Umbilical cord (tissue), 2 donors: ENCODE measurements around the gene FARS2. TPM values are rescaled to one million over a fixed set of nuclear protein-coding genes. Genes with fewer than 3 reads are reported as not detected.

Experiments used
- DNase-seq: peaks from one replicate; pipeline ENCODE4 v3.0.0-alpha.2; 2015; ENCODE audit warnings: low spot score
- total RNA-seq: library from RNA; depleted of rRNA; stranded (reverse); fragments of >200 nt; gene quantifications from one replicate; pipeline ENCODE4 v1.2.3, GENCODE V29; 2014; ENCODE audit warnings: low replicate concordance; ENCODE audit not compliant: insufficient read depth

Gene FARS2
- total RNA-seq, 1 donor from 2014 or later = 13.5 TPM

GRCh38 chr6:5378331-5378730 is 117.0 kb downstream of the FARS2 start:
- DNase-seq = no peak

DNA sequence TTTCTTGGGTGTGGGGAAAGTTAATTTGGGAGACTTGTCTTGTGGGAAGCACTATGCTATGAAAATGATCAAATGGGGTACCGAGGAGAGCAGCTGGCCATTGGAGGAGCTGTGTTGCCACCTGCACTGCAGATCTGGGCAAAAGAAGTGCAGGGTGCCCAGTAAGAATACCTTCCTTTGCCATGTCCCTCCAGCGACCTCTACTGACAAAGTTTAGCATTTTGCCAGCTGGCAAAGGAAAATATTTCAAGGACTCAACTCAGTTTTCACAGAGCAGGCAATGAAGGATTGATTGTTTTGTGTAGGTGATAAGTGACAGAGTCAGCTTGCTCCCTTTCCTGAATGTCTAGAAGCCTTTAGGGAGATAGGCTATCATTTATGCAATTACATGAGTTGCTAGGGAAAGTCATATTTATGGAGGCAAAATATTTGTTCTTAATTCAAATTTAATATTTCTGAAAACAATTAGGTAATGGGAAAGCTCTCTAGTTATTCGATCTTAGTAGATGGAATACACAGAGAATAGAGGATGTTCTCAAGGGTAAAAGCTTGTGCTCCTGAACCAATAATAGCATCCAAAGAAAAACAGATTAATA is 118.4 kb downstream of the FARS2 start:
- no peak for DNase-seq

DNA sequence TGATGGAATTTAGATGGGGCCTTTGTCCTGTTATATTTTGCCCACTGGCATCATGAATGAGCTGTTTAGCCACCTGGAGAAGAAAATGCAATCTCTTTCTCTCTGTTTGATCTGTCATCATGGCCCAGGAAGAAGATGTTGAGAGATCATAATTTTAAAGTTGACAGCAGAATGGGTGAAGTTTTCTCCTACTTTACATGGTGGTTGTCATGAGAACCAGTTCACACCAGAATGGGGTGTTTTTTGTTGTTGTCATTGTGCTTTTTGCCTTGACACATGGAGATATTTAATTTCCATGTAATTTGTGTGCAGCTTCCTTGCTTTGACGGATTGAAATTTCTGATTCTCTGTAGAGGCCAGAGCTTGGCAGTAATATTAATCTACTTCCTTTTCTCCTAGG is 122.5 kb downstream of the FARS2 start:
- no peak for DNase-seq

DNA sequence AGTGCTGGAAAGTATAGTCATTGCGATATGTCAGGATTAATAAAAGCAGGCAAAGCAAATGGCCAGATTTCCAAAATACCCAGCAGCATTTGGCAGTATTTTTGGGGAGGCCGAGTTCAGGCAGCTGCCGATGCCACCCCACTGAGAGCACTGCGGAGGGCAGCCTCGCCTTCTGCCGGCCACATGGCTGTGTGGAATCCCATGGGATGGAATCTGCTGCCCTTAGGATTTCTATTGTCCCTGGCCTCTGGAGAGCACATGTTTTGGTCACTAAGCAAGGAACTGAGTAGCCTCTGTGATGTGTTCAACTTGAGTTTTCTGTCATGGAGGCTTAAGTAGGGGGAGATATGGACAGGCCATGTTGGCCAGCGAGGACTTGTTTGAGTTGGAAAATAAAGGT is 123.0 kb downstream of the FARS2 start:
- DNase-seq = no peak

- DNase-seq = no peak
These were observed 127.0 kb downstream of the FARS2 start for GRCh38 chr6:5388326-5388725.

DNA sequence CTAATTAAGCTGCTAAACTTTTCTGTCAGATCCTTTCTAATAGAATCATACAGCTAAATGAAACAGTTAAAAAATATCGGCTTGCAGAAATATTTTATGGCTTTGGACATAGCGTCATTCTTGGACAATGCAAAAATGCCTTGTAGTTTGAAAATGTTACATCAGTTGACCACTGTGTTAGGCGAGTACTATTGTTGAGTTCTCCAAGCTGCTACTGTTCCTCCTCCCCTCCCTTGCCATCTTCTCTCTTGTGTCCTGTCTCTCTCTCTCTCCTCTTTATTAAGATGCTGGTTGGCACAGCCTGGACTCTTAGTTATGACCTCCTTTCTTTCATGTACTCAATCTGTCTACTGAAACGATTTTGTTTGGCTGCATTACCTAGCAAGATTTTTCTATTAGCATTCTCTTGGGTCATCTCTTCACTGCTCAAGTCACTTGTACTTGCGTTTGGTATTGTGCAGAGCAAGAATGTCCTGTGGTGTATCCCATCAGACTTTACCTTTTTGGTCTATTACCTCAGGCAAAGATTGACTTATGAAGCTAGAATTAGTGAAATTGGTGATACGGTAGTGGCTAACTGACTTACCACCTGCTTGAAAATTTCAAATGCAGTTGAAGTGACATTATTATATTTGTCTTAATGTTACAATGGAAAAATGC is 127.9 kb downstream of the FARS2 start:
- DNase-seq = no peak

- no peak for DNase-seq
These were observed 128.9 kb downstream of the FARS2 start for GRCh38 chr6:5390177-5390576.

DNA sequence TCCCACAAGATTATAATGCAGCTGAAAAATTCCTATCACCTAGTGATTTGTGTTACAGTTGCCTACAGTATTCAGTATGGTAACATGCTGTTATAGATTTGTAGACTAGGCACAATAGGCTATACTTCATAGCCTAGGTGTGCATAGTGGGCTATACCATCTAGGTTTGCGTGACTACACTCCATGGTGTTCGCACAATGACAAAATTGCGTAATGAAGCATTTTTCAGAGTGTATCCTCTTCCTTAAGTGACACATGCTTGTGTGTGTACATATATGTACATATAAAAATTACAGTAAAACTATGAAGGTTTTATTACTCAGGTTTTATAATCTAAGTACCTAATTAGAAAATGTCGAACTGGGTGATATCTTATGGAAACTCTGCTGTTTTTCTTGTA is 133.0 kb downstream of the FARS2 start:
- no peak for DNase-seq

DNA sequence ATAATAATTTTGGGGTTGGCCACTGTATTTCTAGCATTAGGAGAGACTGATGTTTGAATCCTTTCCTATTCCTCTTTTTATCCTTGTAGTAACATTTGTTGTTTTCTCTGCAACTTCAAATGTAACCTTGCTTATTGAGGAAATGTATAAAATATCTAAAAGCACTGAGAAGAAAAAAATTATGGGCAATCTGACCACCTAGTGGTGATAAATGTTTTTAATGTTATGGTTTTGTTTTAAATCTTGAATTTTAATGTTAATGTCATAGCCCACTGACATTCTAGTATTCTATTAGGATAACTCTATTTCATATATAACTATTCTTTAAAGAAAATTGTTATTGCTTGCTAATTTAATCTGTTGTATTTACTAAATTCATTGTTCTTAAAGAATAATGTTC is 134.4 kb downstream of the FARS2 start:
- DNase-seq = no peak

DNA sequence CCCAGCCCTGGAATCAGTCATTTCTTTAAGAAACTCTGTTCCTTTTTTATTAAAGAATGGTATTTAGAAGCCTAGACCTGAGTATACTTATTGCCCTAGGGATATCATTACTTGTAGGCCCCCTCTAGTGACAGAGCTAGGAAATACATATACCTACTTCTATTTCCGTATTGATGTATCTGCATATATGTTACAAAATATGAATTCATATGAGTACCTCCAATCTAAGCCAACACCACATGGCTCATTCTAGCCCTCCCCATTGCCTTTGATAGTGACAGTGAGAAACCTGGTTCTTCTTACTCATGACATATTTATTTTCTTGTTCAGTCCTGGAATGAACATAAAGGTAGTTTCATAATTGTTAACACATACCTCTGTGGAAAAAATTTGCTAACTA is 137.2 kb downstream of the FARS2 start:
- DNase-seq = peak; percentile 22

- no peak for DNase-seq
These were observed 138.1 kb downstream of the FARS2 start for GRCh38 chr6:5399391-5399790.

DNA sequence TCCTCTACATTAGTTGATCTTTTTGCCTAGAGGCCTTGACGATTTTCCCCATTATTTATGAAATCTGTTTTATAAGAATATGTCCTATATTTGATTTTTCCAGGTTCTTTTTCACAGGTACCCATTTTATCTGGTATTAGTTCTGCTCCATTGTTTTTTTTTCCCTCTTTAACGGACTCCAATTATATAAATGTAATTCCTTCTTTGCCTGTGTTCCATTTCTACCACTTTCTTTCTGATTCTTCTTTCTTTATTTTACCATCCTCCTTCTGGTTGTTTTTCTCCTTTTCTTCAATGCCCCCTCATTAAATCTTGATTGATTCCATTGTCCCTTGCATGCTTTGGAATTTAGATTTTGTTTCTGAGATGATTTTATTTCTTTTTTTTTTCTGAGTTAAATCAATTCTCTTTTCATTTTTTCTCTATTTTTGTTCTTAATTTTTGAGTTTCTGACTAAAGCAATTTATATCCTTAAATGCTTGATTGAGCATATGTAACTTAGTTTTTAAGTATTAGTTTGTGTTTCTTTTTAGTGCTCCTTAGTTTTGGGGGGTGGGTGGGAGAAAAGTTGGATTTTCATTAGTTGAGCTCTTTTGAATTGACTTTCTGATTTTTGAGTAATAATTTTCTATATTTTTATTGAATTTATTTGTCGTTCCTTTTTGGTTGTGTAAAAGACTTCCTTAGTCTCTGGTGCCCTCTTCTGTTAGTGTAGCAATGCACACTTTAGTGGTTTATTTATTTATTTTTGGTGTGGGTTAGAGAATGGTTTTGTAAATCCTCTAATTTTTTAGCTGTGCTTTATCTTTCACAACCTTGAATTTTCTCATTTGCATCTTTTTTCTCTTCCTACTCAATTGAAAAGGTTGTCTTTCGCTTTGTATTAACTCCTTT is 140.8 kb downstream of the FARS2 start:
- no peak for DNase-seq

GRCh38 chr6:5403076-5403475 is 141.8 kb downstream of the FARS2 start:
- DNase-seq = no peak

GRCh38 chr6:5403609-5404008 is 142.3 kb downstream of the FARS2 start:
- DNase-seq = no peak

GRCh38 chr6:5405976-5406375 is 144.7 kb downstream of the FARS2 start:
- DNase-seq = no peak

DNA sequence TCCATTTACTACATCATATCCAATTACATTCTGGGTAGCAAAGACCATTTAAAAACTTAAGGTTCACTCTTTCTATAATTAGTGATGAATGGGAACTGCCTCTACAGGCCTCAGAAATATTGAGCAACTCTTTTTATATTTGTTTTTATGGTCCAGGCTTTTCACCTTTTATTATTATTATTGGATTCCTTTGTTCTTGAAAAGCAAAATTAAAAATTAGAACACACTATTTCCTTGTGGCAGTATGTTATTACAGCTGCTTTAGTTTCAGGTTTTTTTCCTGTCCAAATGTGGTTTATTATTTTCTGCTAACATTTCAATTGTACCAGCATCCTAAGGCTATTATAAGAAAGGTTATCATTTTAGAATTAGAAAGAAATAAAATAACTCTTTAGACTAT is 150.1 kb downstream of the FARS2 start:
- no peak for DNase-seq

GRCh38 chr6:5412017-5412416 is 150.7 kb downstream of the FARS2 start:
- DNase-seq = no peak

- DNase-seq = peak; percentile 3
These were observed 151.3 kb downstream of the FARS2 start for GRCh38 chr6:5412663-5413062.

DNA sequence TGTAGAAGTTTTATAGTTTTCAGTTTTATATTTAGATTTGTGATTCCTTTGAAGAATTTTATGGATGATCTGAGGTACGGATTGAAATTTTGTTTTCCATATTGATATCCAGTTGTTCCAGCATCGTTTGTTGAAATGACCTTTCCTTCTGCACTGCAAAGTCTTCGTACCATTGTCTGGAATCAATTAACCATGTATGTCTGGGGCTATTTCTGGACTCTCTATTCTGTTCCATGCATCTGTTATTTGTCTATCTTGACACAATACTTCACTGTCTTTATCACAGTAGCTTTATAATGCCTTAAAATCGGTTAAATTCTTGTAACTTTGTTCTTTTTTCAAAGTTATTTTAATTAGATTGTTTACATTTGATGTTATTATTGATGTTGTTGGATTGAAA is 154.9 kb downstream of the FARS2 start:
- no peak for DNase-seq

DNA sequence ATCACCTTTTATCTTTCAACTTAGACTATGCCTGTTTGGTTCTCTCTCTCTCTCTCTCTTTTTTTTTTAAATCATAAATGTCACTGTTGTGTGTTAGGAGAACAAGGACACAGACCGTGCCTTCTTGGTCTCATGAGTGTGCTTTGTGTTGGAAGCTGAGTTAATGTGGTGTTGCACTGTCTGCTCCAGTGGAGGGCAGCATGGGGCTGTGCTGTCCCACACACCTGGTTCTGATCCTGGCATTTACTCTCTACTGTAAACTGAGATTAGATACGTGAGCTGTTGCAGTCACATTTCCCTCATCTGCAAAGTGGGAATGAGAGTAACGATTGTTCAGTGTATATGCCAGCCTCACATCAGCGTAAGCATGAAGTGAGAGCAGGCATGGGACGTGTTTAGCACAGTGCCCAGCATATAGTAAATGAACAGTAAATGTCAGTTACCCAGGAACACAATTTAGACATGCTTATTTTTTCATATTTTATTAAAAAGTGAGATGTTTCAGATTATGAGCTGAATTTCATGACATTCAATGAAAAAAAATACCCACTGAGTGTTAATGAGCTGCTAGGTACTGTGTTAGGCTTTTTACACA is 161.1 kb downstream of the FARS2 start:
- DNase-seq = no peak

DNA sequence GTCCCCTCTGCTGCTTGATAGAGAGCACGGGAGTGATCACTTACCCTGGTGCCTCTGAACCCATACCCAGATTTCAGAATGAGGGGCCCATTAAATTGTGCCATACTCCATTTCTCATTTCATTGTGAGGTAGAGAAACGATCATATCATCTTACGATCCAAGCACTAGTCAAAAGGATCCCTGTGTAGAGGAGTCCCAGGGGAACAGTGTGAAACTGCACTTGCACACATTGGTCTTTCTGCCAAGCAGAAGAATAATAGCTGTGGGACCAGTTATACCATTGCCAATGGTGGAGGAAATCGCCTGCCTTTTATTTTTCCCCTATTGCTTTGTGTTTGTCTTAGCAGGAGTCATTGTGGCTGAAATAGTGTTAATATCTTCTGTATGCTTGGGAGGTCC is 161.9 kb downstream of the FARS2 start:
- DNase-seq = no peak

DNA sequence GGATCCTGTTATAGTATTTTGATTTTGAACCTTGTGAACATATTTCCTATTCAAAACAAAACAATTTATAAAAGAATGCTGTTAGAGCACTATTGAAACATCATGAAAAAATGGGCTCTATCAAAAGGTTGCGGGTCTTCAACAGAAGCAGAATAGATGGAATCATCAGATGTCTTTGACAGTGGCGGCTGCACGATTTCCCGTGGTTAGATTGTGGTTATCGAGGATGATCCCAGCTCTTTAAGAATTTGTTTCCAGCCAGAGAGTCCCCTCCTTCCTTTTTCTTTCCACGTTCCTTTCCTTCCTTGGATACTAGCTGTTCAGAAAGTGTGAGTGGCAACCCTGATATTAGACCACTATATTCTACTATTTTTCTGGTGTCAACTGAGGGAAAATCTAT is 163.4 kb downstream of the FARS2 start:
- DNase-seq = no peak
